ENCODE results near the gene DNM3.

DNM3 gene

DNA sequence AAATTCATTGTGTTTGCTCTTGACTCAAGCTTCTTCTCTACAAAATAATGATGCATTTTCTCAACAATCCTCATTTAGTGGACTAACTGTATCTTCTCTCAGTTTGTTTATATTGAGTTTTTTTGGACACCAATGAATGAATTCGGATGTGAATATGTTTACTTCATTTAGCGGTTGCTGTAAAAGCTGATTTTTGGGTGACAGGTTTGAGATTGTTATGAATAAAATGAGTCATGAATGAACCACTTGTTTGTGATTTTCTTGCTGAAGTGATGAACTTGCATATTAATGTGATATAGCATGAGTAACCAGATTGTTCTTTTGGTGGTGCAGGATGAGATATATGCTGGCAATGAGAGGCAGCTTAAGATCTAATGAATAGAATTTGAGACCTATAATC is 3.1 kb downstream of the DNM3 start:
- H3K4me3 ChIP-seq (ENCODE audit: low read depth in 1 of 2, low read length in 2 of 2), result no peak overlapping the region

DNA sequence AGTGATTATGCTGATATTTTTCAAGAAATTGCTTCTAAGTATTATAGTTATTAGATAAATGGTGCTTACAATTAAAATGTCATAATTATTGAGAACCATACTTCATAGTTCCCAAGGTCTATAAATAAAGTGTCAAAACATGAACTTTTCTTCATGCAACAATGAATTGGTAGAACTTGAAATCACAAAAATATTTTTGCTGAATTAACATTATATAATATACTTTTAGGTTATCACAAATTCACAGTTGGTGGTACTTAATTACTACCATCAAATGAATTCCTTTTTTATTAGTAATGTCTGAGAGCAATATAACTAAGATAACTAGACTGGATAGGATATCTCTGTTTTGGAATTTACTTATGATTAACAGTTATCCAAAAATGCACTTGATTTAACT is 4.7 kb downstream of the DNM3 start:
- no peak overlapping the region for H3K4me3 ChIP-seq (ENCODE audit: low read depth in 1 of 2, low read length in 2 of 2)
- H3K9ac ChIP-seq (ENCODE audit: low read depth in 1 of 2, low read length in 2 of 2), result no peak overlapping the region
- H3K27ac ChIP-seq (ENCODE audit: low read depth, low read length), result no peak overlapping the region
- peaks cover 8 to 9% of the 10 kb centered on the region in 2 donors for H3K4me1 ChIP-seq (ENCODE audit: control insufficient read depth in 1 of 2, insufficient read depth in 2 of 2, low read length in 2 of 2)
- H3K36me3 ChIP-seq (ENCODE audit: control insufficient read depth in 1 of 2, insufficient read depth in 2 of 2, low read length in 2 of 2), result no peaks in the 10 kb centered on the region
- H3K27me3 ChIP-seq (ENCODE audit: control insufficient read depth in 1 of 2, insufficient read depth in 2 of 2, low read length in 2 of 2), result peaks cover 4 to 11% of the 10 kb centered on the region in 2 donors
- no peaks in the 10 kb centered on the region for H3K9me3 ChIP-seq (ENCODE audit: control insufficient read depth in 1 of 2, low read length in 2 of 2)

More for the DNA sequence above, 3.1 kb downstream of the DNM3 start:
- Histone ChIP-seq H3K36me3 (ENCODE audit: control insufficient read depth in 1 of 2, insufficient read depth in 2 of 2, low read length in 2 of 2) (no peaks in the 10 kb centered on the region), H3K9me3 (ENCODE audit: control insufficient read depth in 1 of 2, low read length in 2 of 2) (no peaks in the 10 kb centered on the region), H3K27me3 (ENCODE audit: control insufficient read depth in 1 of 2, insufficient read depth in 2 of 2, low read length in 2 of 2) (peaks cover 4 to 11% of the 10 kb centered on the region in 2 donors), H3K9ac (ENCODE audit: low read depth in 1 of 2, low read length in 2 of 2) (no peak overlapping the region), H3K27ac (ENCODE audit: low read depth, low read length) (no peak overlapping the region), H3K4me1 (ENCODE audit: control insufficient read depth in 1 of 2, insufficient read depth in 2 of 2, low read length in 2 of 2) (peaks cover 9 to 11% of the 10 kb centered on the region in 2 donors)

DNA sequence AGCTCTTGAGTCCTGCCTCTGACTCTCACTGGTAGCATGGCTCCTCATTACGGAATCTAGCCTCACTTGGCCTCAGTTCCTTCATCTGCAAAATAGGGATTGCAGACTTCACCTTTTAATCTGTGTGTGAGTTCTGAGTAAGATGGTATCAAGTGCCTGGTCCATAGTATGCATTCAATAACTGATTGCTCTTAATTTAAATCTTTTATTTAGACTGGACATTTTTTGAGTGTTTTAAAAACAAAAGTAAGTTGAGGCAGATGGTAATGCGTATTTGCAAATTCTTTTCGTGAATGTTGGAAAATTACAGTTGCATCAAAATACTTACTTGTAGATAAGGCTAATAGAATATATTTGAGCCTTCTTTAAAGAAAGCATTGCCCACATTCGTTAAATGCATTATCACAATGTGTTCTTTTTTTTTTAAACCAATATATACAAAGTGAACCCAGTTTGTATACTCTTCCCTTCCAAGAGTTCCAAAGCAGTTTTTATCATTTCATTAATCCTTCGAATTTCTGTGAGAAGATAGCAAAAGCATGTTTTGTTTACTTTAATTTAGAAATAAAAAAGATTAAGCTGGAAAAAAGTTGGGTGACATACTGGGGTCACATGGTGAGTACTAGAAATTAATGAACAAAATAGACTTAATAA is 8.1 kb downstream of the DNM3 start:
- Histone ChIP-seq H3K9me3 (ENCODE audit: control insufficient read depth in 1 of 2, low read length in 2 of 2) (no peaks in the 10 kb centered on the region), H3K4me3 (ENCODE audit: low read depth in 1 of 2, low read length in 2 of 2) (no peak overlapping the region), H3K4me1 (ENCODE audit: control insufficient read depth in 1 of 2, insufficient read depth in 2 of 2, low read length in 2 of 2) (no peaks in the 10 kb centered on the region), H3K27me3 (ENCODE audit: control insufficient read depth in 1 of 2, insufficient read depth in 2 of 2, low read length in 2 of 2) (no peaks in the 10 kb centered on the region), H3K9ac (ENCODE audit: low read depth in 1 of 2, low read length in 2 of 2) (no peak overlapping the region), H3K36me3 (ENCODE audit: control insufficient read depth in 1 of 2, insufficient read depth in 2 of 2, low read length in 2 of 2) (no peaks in the 10 kb centered on the region), H3K27ac (ENCODE audit: low read depth, low read length) (no peak overlapping the region)

DNA sequence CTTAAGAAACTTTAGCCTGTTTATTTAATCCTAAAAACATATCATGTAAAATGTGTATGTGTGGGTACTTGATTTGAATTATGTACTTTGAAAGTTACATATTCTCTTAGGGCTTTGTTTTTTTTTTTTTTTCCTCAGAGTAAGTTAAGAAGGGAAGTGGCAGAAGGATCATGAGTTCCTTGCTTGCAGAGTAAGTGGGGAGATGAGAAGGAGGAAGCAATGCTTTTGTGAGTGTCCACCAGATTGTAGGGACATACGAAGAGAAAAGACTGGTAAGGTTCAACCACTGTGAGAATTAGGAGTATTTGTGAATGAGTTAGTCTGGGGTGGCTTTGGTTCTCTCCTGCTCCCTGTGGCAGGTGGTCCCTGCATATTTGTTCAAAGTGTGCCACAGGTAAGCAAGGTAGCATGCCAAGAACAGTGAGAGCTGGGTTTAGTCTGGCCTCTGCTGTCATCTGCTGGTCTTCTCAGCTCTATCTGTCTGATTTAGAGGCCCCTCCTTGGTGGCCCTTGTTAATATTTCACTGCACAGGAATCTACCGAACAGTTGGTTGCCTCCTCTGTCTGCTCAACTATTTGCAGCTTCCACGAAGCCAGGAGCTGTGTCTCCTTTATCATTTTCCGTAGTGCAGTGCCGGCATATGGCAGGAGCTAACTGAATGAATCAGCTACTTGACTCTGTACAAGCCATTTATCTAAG is 9.5 kb downstream of the DNM3 start:
- Histone ChIP-seq H3K4me1 (ENCODE audit: control insufficient read depth in 1 of 2, insufficient read depth in 2 of 2, low read length in 2 of 2) (no peaks in the 10 kb centered on the region), H3K36me3 (ENCODE audit: control insufficient read depth in 1 of 2, insufficient read depth in 2 of 2, low read length in 2 of 2) (no peaks in the 10 kb centered on the region), H3K27ac (ENCODE audit: low read depth, low read length) (no peak overlapping the region), H3K4me3 (ENCODE audit: low read depth in 1 of 2, low read length in 2 of 2) (no peak overlapping the region), H3K9ac (ENCODE audit: low read depth in 1 of 2, low read length in 2 of 2) (no peak overlapping the region), H3K27me3 (ENCODE audit: control insufficient read depth in 1 of 2, insufficient read depth in 2 of 2, low read length in 2 of 2) (no peaks in the 10 kb centered on the region), H3K9me3 (ENCODE audit: control insufficient read depth in 1 of 2, low read length in 2 of 2) (no peaks in the 10 kb centered on the region)

DNA sequence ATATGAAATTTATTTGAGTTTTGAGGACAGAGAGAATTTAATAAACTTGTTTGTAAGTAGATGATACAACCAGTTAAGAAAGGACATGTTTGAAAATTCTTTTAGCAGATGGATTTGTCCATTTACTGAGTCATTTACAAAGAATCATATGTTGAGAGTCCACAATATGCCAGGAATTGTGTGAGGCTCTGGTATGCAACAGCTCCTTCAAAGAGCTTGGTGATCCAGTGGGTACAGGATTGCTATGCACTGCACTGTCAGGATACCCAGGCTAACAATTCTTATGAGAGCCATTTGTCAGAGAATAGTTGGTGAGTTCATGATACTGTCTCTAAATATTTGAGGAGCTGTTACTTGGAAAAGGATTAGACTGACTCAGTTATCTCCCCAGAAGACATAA is 11.0 kb downstream of the DNM3 start:
- Histone ChIP-seq H3K27me3 (ENCODE audit: control insufficient read depth in 1 of 2, insufficient read depth in 2 of 2, low read length in 2 of 2) (no peaks in the 10 kb centered on the region), H3K9me3 (ENCODE audit: control insufficient read depth in 1 of 2, low read length in 2 of 2) (no peaks in the 10 kb centered on the region)

DNA sequence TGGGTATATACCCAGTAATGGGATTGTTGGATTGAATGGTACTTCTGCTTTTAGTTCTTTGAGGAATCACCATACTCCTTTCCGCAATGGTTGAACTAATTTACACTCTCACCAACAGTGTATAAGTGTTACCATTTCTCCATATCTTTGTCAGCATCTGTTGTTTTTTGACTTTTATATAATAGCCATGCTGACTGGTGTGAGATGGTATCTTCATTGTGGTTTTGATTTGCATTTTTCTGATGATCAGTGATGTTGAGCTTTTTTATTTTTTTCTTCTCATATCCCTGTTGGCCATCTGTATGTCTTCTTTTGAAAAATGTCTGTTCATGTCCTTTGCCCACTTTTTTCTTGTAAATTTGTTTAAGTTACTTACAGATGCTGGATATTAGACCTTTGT is 14.1 kb downstream of the DNM3 start:
- H3K9ac ChIP-seq (ENCODE audit: low read depth in 1 of 2, low read length in 2 of 2), result no peak overlapping the region
- no peaks in the 10 kb centered on the region for H3K36me3 ChIP-seq (ENCODE audit: control insufficient read depth in 1 of 2, insufficient read depth in 2 of 2, low read length in 2 of 2)
- H3K9me3 ChIP-seq (ENCODE audit: control insufficient read depth in 1 of 2, low read length in 2 of 2), result peaks cover 0 to 4% of the 10 kb centered on the region in 2 donors
- no peaks in the 10 kb centered on the region for H3K27me3 ChIP-seq (ENCODE audit: control insufficient read depth in 1 of 2, insufficient read depth in 2 of 2, low read length in 2 of 2)
- H3K4me3 ChIP-seq (ENCODE audit: low read depth in 1 of 2, low read length in 2 of 2), result no peak overlapping the region
- H3K4me1 ChIP-seq (ENCODE audit: control insufficient read depth in 1 of 2, insufficient read depth in 2 of 2, low read length in 2 of 2), result no peaks in the 10 kb centered on the region
- no peak overlapping the region for H3K27ac ChIP-seq (ENCODE audit: low read depth, low read length)

More for the DNA sequence above, 11.0 kb downstream of the DNM3 start:
- no peak overlapping the region for H3K27ac ChIP-seq (ENCODE audit: low read depth, low read length)
- no peak overlapping the region for H3K4me3 ChIP-seq (ENCODE audit: low read depth in 1 of 2, low read length in 2 of 2)
- H3K4me1 ChIP-seq (ENCODE audit: control insufficient read depth in 1 of 2, insufficient read depth in 2 of 2, low read length in 2 of 2), result no peaks in the 10 kb centered on the region
- H3K9ac ChIP-seq (ENCODE audit: low read depth in 1 of 2, low read length in 2 of 2), result no peak overlapping the region
- no peaks in the 10 kb centered on the region for H3K36me3 ChIP-seq (ENCODE audit: control insufficient read depth in 1 of 2, insufficient read depth in 2 of 2, low read length in 2 of 2)

DNA sequence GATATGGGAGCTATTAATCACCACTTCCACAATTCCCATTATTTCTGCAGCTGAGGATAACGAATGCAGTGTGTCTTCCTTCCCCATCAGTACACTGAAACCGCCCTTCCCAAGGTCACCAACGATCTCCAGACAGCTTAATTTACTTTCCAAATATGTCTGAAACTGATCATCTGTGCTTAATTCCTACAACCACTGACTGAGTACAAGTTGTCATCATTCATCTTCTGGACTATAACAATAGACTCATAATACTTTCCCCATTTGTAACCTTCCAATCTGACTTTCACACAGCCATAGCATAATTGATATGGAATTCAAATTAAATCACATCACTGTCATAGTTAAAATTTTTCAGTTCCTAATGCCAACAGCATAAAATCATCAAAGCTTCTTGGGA is 17.4 kb downstream of the DNM3 start:
- H3K4me1 ChIP-seq (ENCODE audit: control insufficient read depth in 1 of 2, insufficient read depth in 2 of 2, low read length in 2 of 2), result no peaks in the 10 kb centered on the region
- H3K4me3 ChIP-seq (ENCODE audit: low read depth in 1 of 2, low read length in 2 of 2), result no peak overlapping the region
- peaks cover 0 to 4% of the 10 kb centered on the region in 2 donors for H3K9me3 ChIP-seq (ENCODE audit: control insufficient read depth in 1 of 2, low read length in 2 of 2)
- H3K27me3 ChIP-seq (ENCODE audit: control insufficient read depth in 1 of 2, insufficient read depth in 2 of 2, low read length in 2 of 2), result no peaks in the 10 kb centered on the region
- H3K27ac ChIP-seq (ENCODE audit: low read depth, low read length), result no peak overlapping the region
- H3K9ac ChIP-seq (ENCODE audit: low read depth in 1 of 2, low read length in 2 of 2), result no peak overlapping the region
- no peaks in the 10 kb centered on the region for H3K36me3 ChIP-seq (ENCODE audit: control insufficient read depth in 1 of 2, insufficient read depth in 2 of 2, low read length in 2 of 2)

DNA sequence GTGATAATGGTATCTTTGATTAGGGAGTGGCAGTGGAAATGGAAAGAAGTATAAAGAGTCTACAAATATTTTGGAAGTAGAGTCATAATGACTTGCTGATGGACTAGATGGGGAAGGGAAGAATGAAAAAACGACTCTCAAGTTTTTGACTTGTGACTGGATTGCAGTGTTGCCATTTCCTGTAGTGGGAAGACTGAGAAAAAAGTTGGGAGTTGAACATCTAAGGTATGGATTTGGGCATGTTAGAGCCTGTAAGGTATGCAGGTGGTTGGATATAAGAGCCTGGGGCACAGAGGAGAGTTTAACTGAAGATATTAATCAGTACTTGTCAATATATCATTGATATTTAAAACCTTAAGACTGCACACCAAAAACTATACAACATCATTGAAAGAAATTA is 19.4 kb downstream of the DNM3 start:
- no peaks in the 10 kb centered on the region for H3K4me1 ChIP-seq (ENCODE audit: control insufficient read depth in 1 of 2, insufficient read depth in 2 of 2, low read length in 2 of 2)
- H3K27me3 ChIP-seq (ENCODE audit: control insufficient read depth in 1 of 2, insufficient read depth in 2 of 2, low read length in 2 of 2), result no peaks in the 10 kb centered on the region
- no peak overlapping the region for H3K4me3 ChIP-seq (ENCODE audit: low read depth in 1 of 2, low read length in 2 of 2)
- H3K36me3 ChIP-seq (ENCODE audit: control insufficient read depth in 1 of 2, insufficient read depth in 2 of 2, low read length in 2 of 2), result no peaks in the 10 kb centered on the region
- H3K9me3 ChIP-seq (ENCODE audit: control insufficient read depth in 1 of 2, low read length in 2 of 2), result peaks cover 0 to 4% of the 10 kb centered on the region in 2 donors
- no peak overlapping the region for H3K9ac ChIP-seq (ENCODE audit: low read depth in 1 of 2, low read length in 2 of 2)
- no peak overlapping the region for H3K27ac ChIP-seq (ENCODE audit: low read depth, low read length)

DNA sequence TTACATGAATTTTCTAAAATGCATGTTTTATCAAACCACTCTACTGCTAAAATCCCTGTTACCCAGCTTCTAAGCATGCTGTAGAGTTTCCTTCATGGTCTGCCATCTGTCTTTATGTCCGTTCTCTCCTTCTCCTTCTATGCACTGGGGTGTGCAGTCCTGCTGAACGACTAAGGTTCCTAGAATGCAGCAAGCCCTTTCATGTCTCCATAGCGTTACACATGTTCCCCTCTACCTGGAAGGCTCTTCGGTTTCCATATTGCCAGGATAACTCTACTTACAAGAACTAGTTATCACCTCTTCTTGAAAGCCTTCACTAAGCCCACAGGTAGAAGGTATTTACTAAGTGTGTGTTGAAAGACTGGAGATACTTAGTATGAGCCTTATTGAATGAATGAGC is 22.2 kb downstream of the DNM3 start:
- Histone ChIP-seq H3K27me3 (ENCODE audit: control insufficient read depth in 1 of 2, insufficient read depth in 2 of 2, low read length in 2 of 2) (no peaks in the 10 kb centered on the region), H3K36me3 (ENCODE audit: control insufficient read depth in 1 of 2, insufficient read depth in 2 of 2, low read length in 2 of 2) (no peaks in the 10 kb centered on the region), H3K4me1 (ENCODE audit: control insufficient read depth in 1 of 2, insufficient read depth in 2 of 2, low read length in 2 of 2) (no peaks in the 10 kb centered on the region), H3K27ac (ENCODE audit: low read depth, low read length) (no peak overlapping the region), H3K4me3 (ENCODE audit: low read depth in 1 of 2, low read length in 2 of 2) (no peak overlapping the region), H3K9me3 (ENCODE audit: control insufficient read depth in 1 of 2, low read length in 2 of 2) (no peaks in the 10 kb centered on the region), H3K9ac (ENCODE audit: low read depth in 1 of 2, low read length in 2 of 2) (no peak overlapping the region)

DNA sequence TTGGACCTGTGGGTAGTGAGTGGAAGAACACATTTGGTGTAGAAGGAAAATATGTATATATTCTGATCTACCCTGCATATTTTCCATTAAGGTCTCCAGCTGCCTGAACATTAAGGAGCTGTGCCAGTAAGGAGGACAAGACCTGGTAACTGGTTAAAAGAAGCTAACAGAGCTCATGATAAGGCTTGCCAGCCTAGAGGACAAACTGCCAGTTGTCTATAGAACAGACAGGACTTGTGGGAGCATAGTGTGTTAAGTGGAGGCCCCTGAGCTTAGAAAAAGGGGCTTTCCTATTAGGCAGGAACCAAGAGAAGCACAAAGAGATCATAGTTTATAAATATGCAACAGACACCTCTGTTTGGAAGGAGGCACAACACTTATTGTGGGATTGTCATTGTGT is 23.0 kb downstream of the DNM3 start:
- no peak overlapping the region for H3K27ac ChIP-seq (ENCODE audit: low read depth, low read length)

More for the DNA sequence above, 23.0 kb downstream of the DNM3 start:
- H3K4me3 ChIP-seq (ENCODE audit: low read depth in 1 of 2, low read length in 2 of 2), result no peak overlapping the region
- H3K4me1 ChIP-seq (ENCODE audit: control insufficient read depth in 1 of 2, insufficient read depth in 2 of 2, low read length in 2 of 2), result no peaks in the 10 kb centered on the region
- no peaks in the 10 kb centered on the region for H3K36me3 ChIP-seq (ENCODE audit: control insufficient read depth in 1 of 2, insufficient read depth in 2 of 2, low read length in 2 of 2)
- no peak overlapping the region for H3K9ac ChIP-seq (ENCODE audit: low read depth in 1 of 2, low read length in 2 of 2)
- no peaks in the 10 kb centered on the region for H3K27me3 ChIP-seq (ENCODE audit: control insufficient read depth in 1 of 2, insufficient read depth in 2 of 2, low read length in 2 of 2)
- H3K9me3 ChIP-seq (ENCODE audit: control insufficient read depth in 1 of 2, low read length in 2 of 2), result no peaks in the 10 kb centered on the region
